A673 (cell line): ENCODE results near the gene PAPOLB. TPM values are rescaled to one million over a fixed set of nuclear protein-coding genes. Genes with fewer than 3 reads are reported as not detected.

Experiments
- BruUV-seq: library from RNA; stranded (reverse); fragments of 400-500 nt; replicated peaks from 2 replicates; lab custom pipeline; 2021; lab: Mats Ljungman, UMichigan
- CTCF ChIA-PET: fragments of 300-600 bp; sonication (Branson Sonifier 250); formaldehyde crosslinking; loops from one replicate; lab custom pipeline; 2022; ENCODE audit warnings: antibody characterized with exemption; lab: Charles Lee
- POLR2A ChIA-PET: fragments of 300-600 bp; sonication (Branson Sonifier 250); formaldehyde crosslinking; loops from one replicate; lab custom pipeline; 2022; ENCODE audit warnings: antibody characterized with exemption; ENCODE audit not compliant: low non-redundant PET; lab: Charles Lee
- DNase-seq: peaks from one replicate; pipeline ENCODE4 v3.0.0-alpha.2; 2015; ENCODE audit warnings: low spot score
- H3K27ac ChIP-seq: fragments of 200-600 bp; sonication (generic); 2 replicates; pipeline ENCODE4 v1.5.1; 2016; ENCODE audit warnings: mixed run types, low read depth, mild to moderate bottlenecking, mixed read lengths, antibody characterized with exemption, low read length; ENCODE audit not compliant: poor library complexity, severe bottlenecking
- H3K27me3 ChIP-seq: fragments of 200-600 bp; sonication (generic); replicated peaks from 2 replicates; pipeline ENCODE4 v1.6.1; 2017; ENCODE audit warnings: mixed run types, low read depth, mild to moderate bottlenecking, mixed read lengths, antibody characterized with exemption, low read length; ENCODE audit not compliant: insufficient read depth, poor library complexity
- H3K36me3 ChIP-seq: fragments of 200-600 bp; sonication (generic); 2 replicates; pipeline ENCODE4 v1.6.1; 2016; ENCODE audit warnings: mixed run types, mild to moderate bottlenecking, mixed read lengths, antibody characterized with exemption, low read length; ENCODE audit not compliant: insufficient read depth, poor library complexity, severe bottlenecking
- H3K4me1 ChIP-seq: fragments of 200-600 bp; sonication (generic); 2 replicates; pipeline ENCODE4 v1.6.1; 2017; ENCODE audit warnings: mixed run types, mild to moderate bottlenecking, mixed read lengths, antibody characterized with exemption, low read length; ENCODE audit not compliant: insufficient read depth, poor library complexity, severe bottlenecking
- H3K4me3 ChIP-seq: fragments of 200-600 bp; sonication (generic); 2 replicates; pipeline ENCODE4 v1.5.1; 2016; ENCODE audit warnings: low read depth, mixed run types, mild to moderate bottlenecking, mixed read lengths, low read length; ENCODE audit not compliant: poor library complexity, severe bottlenecking
- H3K9me3 ChIP-seq: fragments of 200-600 bp; sonication (generic); 2 replicates; pipeline ENCODE4 v1.6.1; 2016; ENCODE audit warnings: mixed run types, low read depth, mild to moderate bottlenecking, mixed read lengths, antibody characterized with exemption, low read length; ENCODE audit not compliant: poor library complexity, severe bottlenecking
- CTCF ChIP-seq: fragments of 300-800, 200-600 bp; sonication (generic); conservative IDR thresholded peaks from 2 replicates; pipeline ENCODE4 v1.5.1; 2017; ENCODE audit warnings: low read depth, mild to moderate bottlenecking, antibody characterized with exemption, low read length, moderate library complexity, mixed read lengths
- EZH2 ChIP-seq: fragments of 200-600 bp; sonication (generic); IDR thresholded peaks from 2 replicates; pipeline ENCODE4 v1.6.1; 2017; ENCODE audit warnings: borderline replicate concordance, low read depth, mild to moderate bottlenecking, mixed read lengths, antibody characterized with exemption, low read length; ENCODE audit not compliant: poor library complexity, severe bottlenecking
- intact Hi-C: fragments of 100-400 bp; cut with micrococcal nuclease; formaldehyde crosslinking; loops from one replicate; pipeline ENCODE4 v1.10.0; 2022; ENCODE audit not compliant: unreplicated experiment
- total RNA-seq: library from RNA; stranded (reverse); gene quantifications from 2 replicates; pipeline ENCODE4 v1.2.3, GENCODE V29; 2021

PAPOLB gene
- total RNA-seq, 1 experiment from 2014 or later, result 0.17 TPM

GRCh38 chr7:4836206-4836661 is 25.6 kb downstream of the PAPOLB start:
- no peak for TF ChIP-seq CTCF
- TF ChIP-seq EZH2, result no peak
- CTCF ChIA-PET, result no interaction called here
- no peaks in the 10 kb centered on the region for H3K4me1 ChIP-seq
- BruUV-seq, result no TSS peak
- H3K9me3 ChIP-seq, result no peaks in the 10 kb centered on the region
- no peaks in the 10 kb centered on the region for H3K27me3 ChIP-seq
- H3K27ac ChIP-seq, result no peak overlapping the region
- no peaks in the 10 kb centered on the region for H3K36me3 ChIP-seq
- POLR2A ChIA-PET, result no interaction called here
- no peak for DNase-seq
- intact Hi-C loops, result no loop called here
- no peak overlapping the region for H3K4me3 ChIP-seq

GRCh38 chr7:4835398-4836205 is 26.2 kb downstream of the PAPOLB start:
- no peak for DNase-seq
- H3K27ac ChIP-seq, result no peak overlapping the region
- no peak overlapping the region for H3K4me3 ChIP-seq
- intact Hi-C loops, result no loop called here
- no peaks in the 10 kb centered on the region for H3K27me3 ChIP-seq
- TF ChIP-seq EZH2, result no peak
- no peak for TF ChIP-seq CTCF
- H3K4me1 ChIP-seq, result no peaks in the 10 kb centered on the region
- CTCF ChIA-PET, result no interaction called here
- no peaks in the 10 kb centered on the region for H3K9me3 ChIP-seq
- BruUV-seq, result no TSS peak
- H3K36me3 ChIP-seq, result no peaks in the 10 kb centered on the region
- POLR2A ChIA-PET, result no interaction called here

- intact Hi-C loops, result no loop called here
- POLR2A ChIA-PET, result no interaction called here
Observed at GRCh38 chr7:4834601-4835397, 27.0 kb downstream of the PAPOLB start.

More at GRCh38 chr7:4834601-4835397, 27.0 kb downstream of the PAPOLB start:
- Histone ChIP-seq H3K27me3 (no peaks in the 10 kb centered on the region), H3K27ac (no peak overlapping the region), H3K36me3 (no peaks in the 10 kb centered on the region), H3K4me3 (no peak overlapping the region), H3K9me3 (no peaks in the 10 kb centered on the region), H3K4me1 (no peaks in the 10 kb centered on the region)
- CTCF ChIA-PET, result no interaction called here
- TF ChIP-seq EZH2 (no peak), CTCF (no peak)
- no TSS peak for BruUV-seq
- DNase-seq, result no peak
